ENCODE measurements around the gene GNG10. TPM values are rescaled to one million over a fixed set of nuclear protein-coding genes. Genes with fewer than 3 reads are reported as not detected.

The GNG10 gene
- total and polyA plus RNA-seq, 2 of the 4 experiments (the other 2 are of a cell fraction) = 48.8 to 72.7 TPM

- H3K18ac ChIP-seq (ENCODE audit: low read depth, low read length) = no peak overlapping the region
- no peak overlapping the region for H3K4me3 ChIP-seq (ENCODE audit: insufficient read depth, low read depth, low read length)
- no peaks in the 10 kb centered on the region for H3K79me1 ChIP-seq (ENCODE audit: low read depth in 1 of 2, low read length in 2 of 2)
- no peak overlapping the region for H2AK9ac ChIP-seq (replicated peaks; ENCODE audit: low read depth, low read length, poor library complexity)
- no peaks in the 10 kb centered on the region for H3K36me3 ChIP-seq (ENCODE audit: control insufficient read depth, insufficient read depth, low read length)
- dilution Hi-C loops (cut with HindIII; ENCODE audit: low sequenced_read_pairs, unreplicated experiment) = no loop called here
- H3K9me1 ChIP-seq (ENCODE audit: insufficient read depth, low read length) = no peaks in the 10 kb centered on the region
- no peak overlapping the region for H3K9ac ChIP-seq (ENCODE audit: low read depth, low read length)
- ChIA-PET POLR2A (ENCODE audit: unreplicated experiment) (no interaction called here), CTCF (no interaction called here)
- H2BK15ac ChIP-seq (ENCODE audit: low read depth, low read length) = no peak overlapping the region
- H2AK5ac ChIP-seq (ENCODE audit: low read depth, low read length) = no peak overlapping the region
- H4K8ac ChIP-seq (ENCODE audit: low read depth in 2 of 2, low read length in 2 of 2) = no peak overlapping the region
- TF ChIP-seq CEBPB (IDR thresholded peaks at IDR 0.05; ENCODE audit: low read depth, low read length) (no peak), RFX5 (IDR thresholded peaks at IDR 0.05; ENCODE audit: low read depth, low read length) (no peak), RAD21 (IDR thresholded peaks at IDR 0.05; ENCODE audit: low read length) (no peak), MXI1 (IDR thresholded peaks at IDR 0.05; ENCODE audit: borderline replicate concordance, low read depth, low read length) (no peak)
- TF ChIP-seq, protein P1, sequence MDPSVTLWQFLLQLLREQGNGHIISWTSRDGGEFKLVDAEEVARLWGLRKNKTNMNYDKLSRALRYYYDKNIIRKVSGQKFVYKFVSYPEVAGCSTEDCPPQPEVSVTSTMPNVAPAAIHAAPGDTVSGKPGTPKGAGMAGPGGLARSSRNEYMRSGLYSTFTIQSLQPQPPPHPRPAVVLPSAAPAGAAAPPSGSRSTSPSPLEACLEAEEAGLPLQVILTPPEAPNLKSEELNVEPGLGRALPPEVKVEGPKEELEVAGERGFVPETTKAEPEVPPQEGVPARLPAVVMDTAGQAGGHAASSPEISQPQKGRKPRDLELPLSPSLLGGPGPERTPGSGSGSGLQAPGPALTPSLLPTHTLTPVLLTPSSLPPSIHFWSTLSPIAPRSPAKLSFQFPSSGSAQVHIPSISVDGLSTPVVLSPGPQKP (IDR thresholded peaks at IDR 0.05; ENCODE audit: borderline replicate concordance, low read depth, low read length) = no peak
- TF ChIP-seq, protein P2, sequence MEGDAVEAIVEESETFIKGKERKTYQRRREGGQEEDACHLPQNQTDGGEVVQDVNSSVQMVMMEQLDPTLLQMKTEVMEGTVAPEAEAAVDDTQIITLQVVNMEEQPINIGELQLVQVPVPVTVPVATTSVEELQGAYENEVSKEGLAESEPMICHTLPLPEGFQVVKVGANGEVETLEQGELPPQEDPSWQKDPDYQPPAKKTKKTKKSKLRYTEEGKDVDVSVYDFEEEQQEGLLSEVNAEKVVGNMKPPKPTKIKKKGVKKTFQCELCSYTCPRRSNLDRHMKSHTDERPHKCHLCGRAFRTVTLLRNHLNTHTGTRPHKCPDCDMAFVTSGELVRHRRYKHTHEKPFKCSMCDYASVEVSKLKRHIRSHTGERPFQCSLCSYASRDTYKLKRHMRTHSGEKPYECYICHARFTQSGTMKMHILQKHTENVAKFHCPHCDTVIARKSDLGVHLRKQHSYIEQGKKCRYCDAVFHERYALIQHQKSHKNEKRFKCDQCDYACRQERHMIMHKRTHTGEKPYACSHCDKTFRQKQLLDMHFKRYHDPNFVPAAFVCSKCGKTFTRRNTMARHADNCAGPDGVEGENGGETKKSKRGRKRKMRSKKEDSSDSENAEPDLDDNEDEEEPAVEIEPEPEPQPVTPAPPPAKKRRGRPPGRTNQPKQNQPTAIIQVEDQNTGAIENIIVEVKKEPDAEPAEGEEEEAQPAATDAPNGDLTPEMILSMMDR (conservative IDR thresholded peaks at IDR 0.05; ENCODE audit: low read depth, low read length) = no peak
- H4K5ac ChIP-seq (ENCODE audit: low read depth, low read length) = no peak overlapping the region
- in situ Hi-C loops (cut with MboI; ENCODE audit: low sequenced_read_pairs) = no loop called here
- H3K4ac ChIP-seq (ENCODE audit: low read depth, low read length) = no peak overlapping the region
- no TSS peak for BruUV-seq (replicated peaks)
- no peaks in the 10 kb centered on the region for H3K9me3 ChIP-seq (ENCODE audit: control insufficient read depth, insufficient read depth, low read length)
- H3K14ac ChIP-seq (replicated peaks; ENCODE audit: low read depth, low read length) = no peak overlapping the region
- no peaks in the 10 kb centered on the region for H3K27me3 ChIP-seq (ENCODE audit: control insufficient read depth, insufficient read depth, low read length)
- H2BK5ac ChIP-seq (ENCODE audit: low read depth, low read length, poor library complexity, severe bottlenecking) = no peak overlapping the region
- H3K23ac ChIP-seq (ENCODE audit: low read depth, low read length) = no peak overlapping the region
- no peaks in the 10 kb centered on the region for H3K4me1 ChIP-seq (ENCODE audit: control insufficient read depth, insufficient read depth, low read length)
- no peak overlapping the region for H2BK20ac ChIP-seq (ENCODE audit: low read depth, low read length)
- H3K56ac ChIP-seq (ENCODE audit: extremely low read depth, insufficient read depth, low read length) = no peak overlapping the region
- intact Hi-C loops (cut with micrococcal nuclease) = no loop called here
- no peak overlapping the region for H3K4me2 ChIP-seq (ENCODE audit: low read depth, low read length)
- WGBS, 2 experiments (ENCODE audit: extremely low coverage in 2 of 2, insufficient read length in 1 of 2) = 95% methylated on average over 2 of the region's 3 CpGs; no CpG with 5 or more reads in 1 of the 2 experiments
- no peak overlapping the region for H2BK120ac ChIP-seq (ENCODE audit: low read depth, low read length)
- H3K27ac ChIP-seq (ENCODE audit: insufficient read depth, low read length) = no peak overlapping the region
- no peak for ATAC-seq (ENCODE audit: low read depth)
- no peak for DNase-seq
- H4K20me1 ChIP-seq (ENCODE audit: insufficient read depth, low read length) = no peaks in the 10 kb centered on the region
- no peak overlapping the region for H4K91ac ChIP-seq (ENCODE audit: insufficient read depth, low read depth, low read length)
- H2AFZ ChIP-seq (replicated peaks; ENCODE audit: low read length, poor library complexity) = no peak overlapping the region
Measured at GRCh38 chr9:111712369-111712768, 51.0 kb downstream of the GNG10 start.

Measured in IMR-90 (cell line).